Activated CD8-positive, alpha-beta T cell treated with anti-CD3 and anti-CD28 coated beads for 36 hours (primary cell): ENCODE data around the gene GSTT2. TPM values are rescaled to one million over a fixed set of nuclear protein-coding genes. Genes with fewer than 3 reads are reported as not detected.
"Not testable (repeated sequence)": the region's sequence is repeated elsewhere in the genome, so short reads cannot be mapped to it uniquely, and the experiment has no call there.

Experiments
- ATAC-seq: fragments of 200-7000 bp; cut with Tn5 transposase; one replicate; pipeline ENCODE4 v1.10.0; 2021; ENCODE audit warnings: mild to moderate bottlenecking, moderate library complexity
- CTCF ChIA-PET: fragments of 350-600 bp; sonication (Branson Sonifier 250); formaldehyde crosslinking; loops from one replicate; lab custom pipeline; 2021; ENCODE audit warnings: antibody characterized with exemption; lab: Charles Lee
- POLR2A ChIA-PET: fragments of 350-600 bp; sonication (Branson Sonifier 250); formaldehyde crosslinking; loops from one replicate; lab custom pipeline; 2021; ENCODE audit warnings: antibody characterized with exemption; lab: Charles Lee
- DNase-seq: peaks from one replicate; pipeline ENCODE4 v3.0.0-alpha.2; 2020
- H3K27ac Mint-ChIP-seq: one replicate; pipeline ENCODE4 v1.8.0; 2021; ENCODE audit warnings: mild to moderate bottlenecking, mixed read lengths
- H3K27me3 Mint-ChIP-seq: one replicate; pipeline ENCODE4 v1.8.0; 2021; ENCODE audit warnings: mixed read lengths
- H3K36me3 Mint-ChIP-seq: one replicate; pipeline ENCODE4 v1.8.0; 2021; ENCODE audit warnings: low read depth, mixed read lengths
- H3K4me1 Mint-ChIP-seq: one replicate; pipeline ENCODE4 v1.8.0; 2021; ENCODE audit warnings: low read depth, mixed read lengths
- H3K4me3 Mint-ChIP-seq: one replicate; pipeline ENCODE4 v1.8.0; 2021; ENCODE audit warnings: mild to moderate bottlenecking, moderate library complexity, mixed read lengths
- H3K9me3 Mint-ChIP-seq: one replicate; pipeline ENCODE4 v1.8.0; 2021; ENCODE audit warnings: mixed read lengths
- CTCF ChIP-seq: fragments of 200-600 bp; IDR thresholded peaks from one replicate; pipeline ENCODE4 v1.8.0; 2022; ENCODE audit warnings: antibody characterized with exemption, mild to moderate bottlenecking
- intact Hi-C: fragments of 100-400 bp; cut with micrococcal nuclease; formaldehyde crosslinking; loops from one replicate; pipeline ENCODE4 v1.10.0; 2022
- total RNA-seq, 2 experiments: library from RNA; stranded (reverse); gene quantifications; one replicate each; pipeline ENCODE4 v1.2.3, GENCODE V29; 2021

Gene GSTT2
- total RNA-seq, 2 experiments from 2014 or later = not detected

DNA sequence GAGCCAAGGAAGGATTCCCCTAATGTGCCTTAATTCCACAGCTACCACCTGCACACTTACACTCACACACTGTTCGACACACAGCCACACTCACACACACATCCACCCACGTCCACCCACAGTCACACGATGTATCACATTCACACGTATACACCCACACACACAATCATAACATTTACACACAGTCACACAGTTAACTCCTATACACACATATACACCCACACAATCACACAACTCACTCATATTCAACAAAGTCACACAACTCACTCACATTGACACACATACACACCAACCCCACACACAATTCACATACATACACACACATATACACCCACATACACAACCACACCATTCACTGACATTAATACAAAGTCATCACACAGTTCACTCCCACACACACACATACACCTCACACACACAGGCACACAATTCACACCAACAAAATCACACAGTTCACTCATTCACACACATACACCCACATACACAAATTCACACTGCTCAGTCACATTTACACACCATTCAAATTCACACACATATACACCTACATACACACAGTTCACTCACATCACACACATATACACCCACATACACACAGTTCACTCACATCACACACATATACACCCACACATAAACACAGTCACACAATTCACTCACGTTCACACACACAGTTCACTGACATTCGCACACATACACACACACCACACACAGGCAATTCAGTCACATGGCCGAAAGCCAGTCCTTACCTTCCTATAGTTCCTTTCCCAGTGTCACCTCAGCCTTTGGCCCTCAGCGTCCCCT, 25.5 kb upstream of the GSTT2 start:
- DNase-seq, CTCF ChIA-PET, H3K27ac Mint-ChIP-seq, H3K9me3 Mint-ChIP-seq, H3K27me3 Mint-ChIP-seq, intact Hi-C loops, ATAC-seq, POLR2A ChIA-PET, H3K4me1 Mint-ChIP-seq, H3K36me3 Mint-ChIP-seq, H3K4me3 Mint-ChIP-seq: not testable (repeated sequence)

GRCh38 chr22:23954991-23955305, 25.0 kb upstream of the GSTT2 start:
- H3K27ac Mint-ChIP-seq, H3K4me3 Mint-ChIP-seq, H3K36me3 Mint-ChIP-seq, POLR2A ChIA-PET, H3K4me1 Mint-ChIP-seq, H3K9me3 Mint-ChIP-seq, ATAC-seq, DNase-seq, H3K27me3 Mint-ChIP-seq, CTCF ChIA-PET, intact Hi-C loops: not testable (repeated sequence)

DNA sequence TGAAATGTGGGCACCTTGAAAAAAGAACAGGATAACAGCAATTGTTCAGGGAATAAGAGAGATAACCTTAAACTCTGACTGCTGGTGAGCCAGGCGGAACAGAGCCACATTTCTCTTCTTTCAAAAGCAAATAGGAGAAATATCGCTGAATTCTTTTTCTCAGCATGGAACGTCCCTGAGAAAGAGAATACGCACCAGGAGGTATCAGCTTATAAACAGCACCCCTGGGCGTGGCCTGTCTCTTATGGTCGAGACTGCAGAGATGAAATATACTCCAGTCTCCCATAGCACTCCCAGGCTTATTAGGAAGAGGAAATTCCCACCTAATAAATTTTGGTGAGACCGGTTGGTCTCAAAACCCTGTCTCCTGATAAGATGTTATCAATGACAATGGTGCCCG, 24.0 kb upstream of the GSTT2 start:
- ATAC-seq, H3K4me3 Mint-ChIP-seq, intact Hi-C loops, H3K36me3 Mint-ChIP-seq, H3K27ac Mint-ChIP-seq, H3K27me3 Mint-ChIP-seq, H3K4me1 Mint-ChIP-seq, H3K9me3 Mint-ChIP-seq, DNase-seq, POLR2A ChIA-PET: not testable (repeated sequence)
- CTCF ChIA-PET = interaction anchor here (0.6 to 0.9 kb wide), 6 partner anchors 48 to 223 kb away, joined by 3 to 10 read pairs (median 4); no protein-coding TSS in a partner anchor

DNA sequence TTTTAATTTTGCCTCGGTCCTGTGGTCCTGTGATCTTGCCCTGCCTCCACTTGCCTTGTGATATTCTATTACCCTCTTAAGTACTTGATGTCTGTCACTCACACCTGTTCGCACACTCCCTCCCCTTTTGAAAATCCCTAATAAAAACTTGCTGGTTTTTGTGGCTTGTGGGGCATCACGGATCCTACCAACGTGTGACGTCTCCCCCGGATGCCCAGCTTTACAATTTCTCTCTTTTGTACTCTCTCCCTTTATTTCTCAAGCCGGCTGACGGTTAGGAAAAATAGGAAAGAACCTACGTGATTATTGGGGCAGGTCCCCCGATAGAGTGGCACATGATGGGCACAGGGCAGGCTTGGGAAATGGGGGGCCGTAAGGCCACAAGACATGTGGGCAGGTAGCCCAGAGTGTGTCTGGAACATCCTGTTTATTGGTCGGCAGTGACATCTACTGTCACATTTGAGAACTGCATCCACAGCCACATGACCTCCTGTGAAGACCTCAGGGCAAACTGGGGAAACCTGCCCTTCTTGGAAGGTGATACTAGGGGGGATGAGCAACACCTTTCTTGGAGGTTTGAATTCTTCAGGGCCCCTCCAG, 23.5 kb upstream of the GSTT2 start:
- H3K9me3 Mint-ChIP-seq, H3K4me1 Mint-ChIP-seq, H3K27me3 Mint-ChIP-seq, POLR2A ChIA-PET, intact Hi-C loops, H3K4me3 Mint-ChIP-seq, H3K27ac Mint-ChIP-seq, H3K36me3 Mint-ChIP-seq: not testable (repeated sequence)
- peak; percentile 82 for TF ChIP-seq CTCF
- peak; percentile 97 for ATAC-seq
- peak; percentile 91 for DNase-seq
- CTCF ChIA-PET = interaction anchor here (0.6 to 0.9 kb wide), 6 partner anchors 47 to 222 kb away, joined by 3 to 10 read pairs (median 4); no protein-coding TSS in a partner anchor

GRCh38 chr22:23961084-23961771, 18.7 kb upstream of the GSTT2 start, which contains the start of gene GSTT2B:
TSS of gene GSTT2B (minus strand) at chr22:23961195. CDS start at chr22:23961131, 64 bp downstream.
- POLR2A ChIA-PET, H3K27ac Mint-ChIP-seq, DNase-seq, H3K27me3 Mint-ChIP-seq, CTCF ChIA-PET, H3K9me3 Mint-ChIP-seq, H3K4me1 Mint-ChIP-seq, H3K4me3 Mint-ChIP-seq, intact Hi-C loops, H3K36me3 Mint-ChIP-seq, ATAC-seq: not testable (repeated sequence)

GRCh38 chr22:23966094-23966493, 13.8 kb upstream of the GSTT2 start:
- intact Hi-C loops, DNase-seq, H3K27me3 Mint-ChIP-seq, H3K4me3 Mint-ChIP-seq, H3K9me3 Mint-ChIP-seq, H3K27ac Mint-ChIP-seq, POLR2A ChIA-PET, CTCF ChIA-PET: not testable (repeated sequence)
- Mint-ChIP-seq H3K4me1 (peaks cover 12% of the 10 kb centered on the region), H3K36me3 (peaks cover 18% of the 10 kb centered on the region)
- peak; percentile 38 for ATAC-seq

- H3K4me1 Mint-ChIP-seq = peaks cover 16% of the 10 kb centered on the region
- DNase-seq, intact Hi-C loops, POLR2A ChIA-PET, H3K9me3 Mint-ChIP-seq, H3K27ac Mint-ChIP-seq, CTCF ChIA-PET, H3K27me3 Mint-ChIP-seq, H3K4me3 Mint-ChIP-seq: not testable (repeated sequence)
- H3K36me3 Mint-ChIP-seq = peaks cover 23% of the 10 kb centered on the region
- peak; percentile 98 for ATAC-seq
Observed at GRCh38 chr22:23966568-23966967, 13.4 kb upstream of the GSTT2 start, which contains the start of gene DDTL. TSS of gene DDTL (plus strand) at chr22:23966888. CDS start at chr22:23966915, 27 bp downstream.
